Retina (tissue), 1 donor: ENCODE results near the gene SENP6.
A peak's percentile ranks its signal among the peaks of the same experiment; 100 is the strongest.
"Not testable (repeated sequence)": the region's sequence is repeated elsewhere in the genome, so short reads cannot be mapped to it uniquely, and the experiment has no call there.

ENCODE experiments used
- DNase-seq: peaks from one replicate; pipeline ENCODE4 v3.0.0-alpha.2; 2016

Gene SENP6

GRCh38 chr6:75666592-75666991 is 64.9 kb downstream of the SENP6 start:
- DNase-seq: no peak

DNA sequence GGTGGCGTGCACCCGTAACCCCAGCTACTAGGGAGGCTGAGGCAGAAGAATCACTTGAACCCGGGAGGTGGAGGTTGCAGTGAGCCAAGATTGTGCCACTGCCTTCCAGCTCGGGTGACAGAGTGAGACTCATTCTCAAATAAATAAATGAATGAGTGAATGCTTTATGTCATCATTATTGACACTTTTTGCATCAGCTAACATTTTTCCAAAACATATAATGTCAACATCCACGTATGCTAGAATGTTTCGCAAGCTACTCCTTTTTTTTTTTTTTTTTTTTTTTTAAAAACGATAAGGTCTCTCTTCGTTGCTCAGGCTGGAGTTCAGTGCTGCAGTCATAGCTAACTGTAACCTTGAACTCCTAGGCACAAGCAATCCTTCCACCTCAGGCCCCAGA is 72.2 kb downstream of the SENP6 start:
- no peak for DNase-seq

DNA sequence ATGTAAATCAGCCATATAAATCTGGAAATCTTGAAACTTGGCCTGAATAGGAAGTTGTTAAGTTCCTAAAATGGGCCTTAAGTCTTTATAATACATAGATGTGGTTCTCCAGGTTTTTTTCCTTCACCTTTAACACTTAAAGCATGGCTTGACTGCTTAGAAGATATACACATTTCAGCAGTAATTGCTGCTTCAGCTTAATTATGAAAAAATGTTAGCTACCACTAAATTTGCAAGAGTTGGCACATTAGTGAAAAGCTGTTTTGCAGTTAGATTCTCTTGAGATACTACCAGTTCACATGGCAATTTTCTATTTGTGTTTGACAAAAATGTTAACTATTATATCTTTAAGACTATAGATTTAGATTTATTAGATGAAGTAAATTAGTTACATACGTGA is 74.7 kb downstream of the SENP6 start:
- no peak for DNase-seq

- DNase-seq: not testable (repeated sequence)
Measured at GRCh38 chr6:75682548-75682947, 80.9 kb downstream of the SENP6 start.

GRCh38 chr6:75683005-75683404 is 81.3 kb downstream of the SENP6 start:
- DNase-seq: not testable (repeated sequence)

GRCh38 chr6:75687535-75687934 is 85.9 kb downstream of the SENP6 start:
- DNase-seq: not testable (repeated sequence)

GRCh38 chr6:75687937-75688336 is 86.3 kb downstream of the SENP6 start:
- DNase-seq: not testable (repeated sequence)

- DNase-seq: no peak
Measured at GRCh38 chr6:75689576-75689975, 87.9 kb downstream of the SENP6 start.

DNA sequence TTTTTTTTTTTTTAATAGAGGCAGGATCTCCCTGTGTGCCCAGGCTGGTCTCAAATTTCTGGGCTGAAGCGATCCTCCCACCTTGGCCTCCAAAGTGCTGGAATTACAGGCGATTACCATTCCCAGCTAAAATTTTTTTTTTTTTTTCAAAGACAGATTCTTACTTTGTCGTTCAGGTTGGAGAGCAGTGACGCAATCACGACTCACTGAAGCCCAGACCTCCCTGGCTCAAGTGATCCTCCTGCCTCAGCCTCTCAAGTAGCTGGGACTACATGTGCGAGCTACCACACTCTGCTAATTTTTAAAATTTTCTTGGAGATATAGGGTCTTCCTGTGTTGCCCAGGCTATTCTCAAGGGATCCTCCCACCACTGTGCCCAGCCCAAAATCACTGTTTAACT is 89.3 kb downstream of the SENP6 start:
- DNase-seq: no peak

DNA sequence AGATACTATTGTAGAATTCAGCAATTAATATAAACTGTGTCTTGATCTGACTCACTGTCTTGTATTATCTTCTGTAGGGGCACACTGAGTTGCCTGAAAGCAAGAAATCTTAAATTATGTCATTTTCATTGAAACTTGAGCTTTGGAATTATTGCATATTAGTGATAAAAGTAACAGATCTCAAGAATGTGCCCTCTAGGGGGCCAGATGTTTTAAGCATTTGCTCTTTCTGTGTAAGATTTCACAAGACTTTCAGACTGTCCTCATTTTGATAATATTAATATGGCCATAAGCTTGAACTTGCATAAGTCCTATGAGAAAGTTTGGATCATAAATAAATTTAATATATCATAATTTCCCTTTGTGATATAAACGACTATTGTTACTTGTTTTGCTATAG is 91.9 kb downstream of the SENP6 start:
- no peak for DNase-seq

- DNase-seq: no peak
Measured at GRCh38 chr6:75694406-75694805, 92.7 kb downstream of the SENP6 start.

DNA sequence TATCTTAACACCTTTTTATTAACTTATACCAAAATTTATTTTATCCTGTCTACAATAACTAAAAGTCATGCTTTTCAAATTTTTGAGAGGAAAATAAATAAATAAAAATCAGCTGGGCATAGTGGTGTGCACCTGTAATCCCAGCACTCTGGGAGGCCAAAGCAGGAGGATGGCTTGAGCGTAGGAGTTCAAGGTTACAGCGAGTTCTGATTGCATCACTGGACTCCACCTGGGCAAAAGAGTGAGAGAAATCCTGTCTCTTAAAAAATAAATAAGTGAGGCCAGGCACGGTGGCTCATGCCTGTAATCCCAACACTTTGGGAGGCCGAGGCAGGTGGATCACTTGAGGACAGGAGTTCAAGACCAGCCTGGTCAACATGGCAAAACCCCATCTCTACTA is 106.7 kb downstream of the SENP6 start:
- DNase-seq: not testable (repeated sequence)

DNA sequence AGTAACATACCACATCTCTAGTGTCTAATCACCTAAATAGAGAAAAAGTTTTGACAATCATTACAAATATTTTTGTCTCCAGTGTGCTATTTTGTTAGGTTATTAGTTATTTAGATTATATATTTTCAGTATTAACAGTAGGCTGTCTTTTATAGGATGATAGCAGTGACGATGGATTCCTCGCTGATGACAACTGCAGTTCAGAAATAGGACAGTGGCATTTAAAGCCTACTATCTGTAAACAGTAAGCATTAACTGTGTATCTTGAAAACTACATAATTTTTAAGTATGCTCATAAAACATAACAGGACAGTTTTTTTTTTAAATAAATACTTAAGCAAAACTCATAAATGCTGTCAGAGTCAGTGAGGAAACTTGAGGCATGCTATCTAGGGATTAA is 109.5 kb downstream of the SENP6 start:
- no peak for DNase-seq

- no peak for DNase-seq
Measured at GRCh38 chr6:75719133-75719532, 117.5 kb downstream of the SENP6 start.

GRCh38 chr6:75723382-75723781 is 121.7 kb downstream of the SENP6 start:
- no peak for DNase-seq

DNA sequence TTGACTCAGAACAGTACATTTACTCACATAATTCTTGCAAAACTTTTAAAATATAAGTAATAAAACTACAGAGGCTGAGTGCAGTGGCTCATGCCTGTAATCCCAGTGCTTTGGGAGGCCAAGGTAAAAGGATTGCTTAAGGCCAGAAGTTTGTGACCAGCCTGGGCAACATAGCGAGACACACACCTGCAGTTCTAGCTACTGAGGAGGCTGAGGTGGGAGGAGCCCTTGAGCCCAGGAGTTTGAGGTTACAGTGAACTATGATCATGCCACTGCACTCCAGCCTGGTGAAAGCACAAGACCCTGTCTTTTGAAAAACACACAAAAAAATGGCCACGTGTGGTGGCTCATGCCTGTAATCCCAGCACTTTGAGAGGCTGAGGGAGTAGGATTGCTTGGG is 125.5 kb downstream of the SENP6 start:
- no peak for DNase-seq

GRCh38 chr6:75731029-75731428 is 129.3 kb downstream of the SENP6 start:
- DNase-seq: not testable (repeated sequence)

GRCh38 chr6:75735491-75736186 is 134.0 kb downstream of the SENP6 start:
- no peak for DNase-seq

DNA sequence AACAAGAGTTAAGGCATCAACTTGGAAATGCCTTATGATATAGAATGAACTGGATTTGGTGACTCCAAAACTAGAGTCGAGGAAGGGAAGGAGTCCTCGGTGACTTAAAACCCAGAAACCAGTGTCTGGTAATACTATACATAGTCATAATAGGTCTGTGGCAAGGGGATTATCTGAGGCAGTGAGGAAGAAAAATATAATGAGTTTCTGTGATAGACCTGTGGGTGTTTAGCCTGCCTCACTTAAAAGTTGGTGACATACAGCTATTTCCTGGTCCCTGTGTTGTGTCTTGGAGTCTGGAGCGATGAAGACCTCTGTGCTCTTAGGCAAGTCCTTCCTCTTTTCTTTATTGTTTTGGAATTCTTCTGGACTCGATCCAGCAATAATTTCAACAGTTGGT is 142.3 kb downstream of the SENP6 start:
- no peak for DNase-seq

- no peak for DNase-seq
Measured at GRCh38 chr6:75745404-75745803, 143.7 kb downstream of the SENP6 start.

DNA sequence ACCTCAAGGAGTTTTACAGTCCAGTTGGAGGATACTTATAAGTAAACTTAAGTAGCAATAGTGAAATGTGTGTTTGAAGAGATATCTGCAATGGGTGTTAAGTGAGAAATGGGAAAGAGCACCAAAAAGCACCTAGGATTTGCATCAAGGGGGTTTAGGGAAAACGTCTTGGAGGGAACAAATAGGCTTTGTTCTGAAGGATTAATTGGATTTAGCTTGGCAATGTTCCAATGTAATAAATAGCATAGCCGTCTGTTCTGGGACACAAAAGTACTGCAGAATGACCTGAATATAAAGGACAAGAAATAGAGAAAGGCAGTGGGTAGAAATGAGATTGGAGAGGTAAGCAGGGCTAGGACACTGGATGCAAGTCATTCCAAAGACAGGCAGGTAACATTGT is 144.5 kb downstream of the SENP6 start:
- DNase-seq: peak; percentile 22

- DNase-seq: no peak
Measured at GRCh38 chr6:75747152-75747992, 145.7 kb downstream of the SENP6 start.

- no peak for DNase-seq
Measured at GRCh38 chr6:75748003-75748742, 146.5 kb downstream of the SENP6 start.
